ENCODE measurements around the gene PARP14. TPM values are rescaled to one million over a fixed set of nuclear protein-coding genes. Genes with fewer than 3 reads are reported as not detected.
A peak's percentile ranks its signal among the peaks of the same experiment; 100 is the strongest.

Gene PARP14
- total RNA-seq, 3 donors from 2014 or later (not counting 1 experiment from before 2014, with no cell fraction given), result 77.6 to 92.6 (median 89.9) TPM

DNA sequence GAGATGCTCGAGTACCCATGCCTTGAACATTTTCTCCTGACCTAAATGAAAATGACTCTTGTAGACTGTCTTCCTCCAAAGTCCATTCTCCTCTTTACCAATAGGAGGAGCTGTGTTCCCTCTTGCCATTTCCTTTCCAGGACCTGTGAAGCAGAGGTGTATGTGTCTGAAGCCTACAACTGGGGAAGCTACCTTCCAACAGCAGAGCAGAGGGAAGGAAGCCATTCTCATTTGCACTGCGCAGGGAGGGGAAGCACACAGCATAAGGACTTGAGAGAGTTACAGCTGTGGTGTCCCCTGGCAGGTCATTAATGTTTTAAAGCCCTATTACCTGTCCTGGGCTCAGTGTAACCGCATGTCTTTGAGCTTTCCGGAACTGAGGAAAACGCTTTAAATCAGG lies 74.3 kb downstream of the PARP14 start:
- WGBS (ENCODE audit: insufficient coverage), result 75% methylated on average over 5 of the region's 5 CpGs
- TF ChIP-seq, protein P1, sequence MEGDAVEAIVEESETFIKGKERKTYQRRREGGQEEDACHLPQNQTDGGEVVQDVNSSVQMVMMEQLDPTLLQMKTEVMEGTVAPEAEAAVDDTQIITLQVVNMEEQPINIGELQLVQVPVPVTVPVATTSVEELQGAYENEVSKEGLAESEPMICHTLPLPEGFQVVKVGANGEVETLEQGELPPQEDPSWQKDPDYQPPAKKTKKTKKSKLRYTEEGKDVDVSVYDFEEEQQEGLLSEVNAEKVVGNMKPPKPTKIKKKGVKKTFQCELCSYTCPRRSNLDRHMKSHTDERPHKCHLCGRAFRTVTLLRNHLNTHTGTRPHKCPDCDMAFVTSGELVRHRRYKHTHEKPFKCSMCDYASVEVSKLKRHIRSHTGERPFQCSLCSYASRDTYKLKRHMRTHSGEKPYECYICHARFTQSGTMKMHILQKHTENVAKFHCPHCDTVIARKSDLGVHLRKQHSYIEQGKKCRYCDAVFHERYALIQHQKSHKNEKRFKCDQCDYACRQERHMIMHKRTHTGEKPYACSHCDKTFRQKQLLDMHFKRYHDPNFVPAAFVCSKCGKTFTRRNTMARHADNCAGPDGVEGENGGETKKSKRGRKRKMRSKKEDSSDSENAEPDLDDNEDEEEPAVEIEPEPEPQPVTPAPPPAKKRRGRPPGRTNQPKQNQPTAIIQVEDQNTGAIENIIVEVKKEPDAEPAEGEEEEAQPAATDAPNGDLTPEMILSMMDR (IDR thresholded peaks at IDR 0.05), result peak; percentile 61
- Histone ChIP-seq H3K27ac (ENCODE audit: low read length) (no peak overlapping the region), H3K4me1 (ENCODE audit: control insufficient read depth, insufficient read depth, low read length) (no peaks in the 10 kb centered on the region), H3K4me3 (ENCODE audit: low read length) (no peak overlapping the region), H3K9me3 (ENCODE audit: control insufficient read depth, insufficient read depth, low read length) (no peaks in the 10 kb centered on the region), H3K36me3 (ENCODE audit: control insufficient read depth, insufficient read depth, low read length) (peaks cover 33% of the 10 kb centered on the region), H3K27me3 (ENCODE audit: control insufficient read depth, insufficient read depth, low read length) (no peaks in the 10 kb centered on the region)
- no peak overlapping the region for H3K27ac Mint-ChIP-seq
- DNase-seq (peak in 1 of 2 donors; percentile 68), ATAC-seq (peak; percentile 68 to 77 (median 73))
- no peaks in the 10 kb centered on the region for H3K4me1 Mint-ChIP-seq
- H3K36me3 Mint-ChIP-seq, result peaks cover 15% of the 10 kb centered on the region
- intact Hi-C loops (cut with micrococcal nuclease), result loop anchor here (5.0 to 10.0 kb wide), 3 partner anchors 110 to 500 kb away; partner anchors contain the start of gene SEMA5B
- no peak overlapping the region for H3K4me3 Mint-ChIP-seq
- H3K27me3 Mint-ChIP-seq (ENCODE audit: low read depth in 2 of 2), result no peaks in the 10 kb centered on the region
- no peaks in the 10 kb centered on the region for H3K9me3 Mint-ChIP-seq

DNA sequence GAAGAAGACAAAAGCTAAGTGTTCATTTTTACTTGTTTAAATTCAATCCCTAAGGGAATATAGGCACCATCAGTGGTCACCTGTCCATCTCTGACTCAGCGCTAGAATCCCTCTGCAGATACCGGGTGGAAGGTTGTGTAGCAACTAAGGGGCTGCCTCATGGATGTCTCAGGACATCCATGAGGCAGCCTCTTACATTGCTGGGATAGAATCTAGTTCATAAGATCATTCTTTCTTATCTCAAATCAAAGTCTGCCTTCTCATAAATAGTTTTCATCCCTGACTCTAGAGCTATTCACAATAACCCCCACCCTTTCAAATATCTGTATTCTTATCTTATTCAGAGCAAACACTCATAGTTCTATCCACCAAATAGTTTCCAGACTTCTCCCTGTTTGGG lies 74.9 kb downstream of the PARP14 start:
- Mint-ChIP-seq H3K4me1 (no peaks in the 10 kb centered on the region), H3K9me3 (no peaks in the 10 kb centered on the region), H3K4me3 (no peak overlapping the region), H3K27me3 (ENCODE audit: low read depth in 2 of 2) (no peaks in the 10 kb centered on the region), H3K36me3 (peaks cover 15% of the 10 kb centered on the region), H3K27ac (no peak overlapping the region)
- Histone ChIP-seq H3K9me3 (ENCODE audit: control insufficient read depth, insufficient read depth, low read length) (no peaks in the 10 kb centered on the region), H3K4me3 (ENCODE audit: low read length) (no peak overlapping the region), H3K27me3 (ENCODE audit: control insufficient read depth, insufficient read depth, low read length) (no peaks in the 10 kb centered on the region), H3K4me1 (ENCODE audit: control insufficient read depth, insufficient read depth, low read length) (no peaks in the 10 kb centered on the region), H3K27ac (ENCODE audit: low read length) (no peak overlapping the region), H3K36me3 (ENCODE audit: control insufficient read depth, insufficient read depth, low read length) (peaks cover 33% of the 10 kb centered on the region)
- intact Hi-C loops (cut with micrococcal nuclease), result loop anchor here (5.0 to 10.0 kb wide), 3 partner anchors 109 to 499 kb away; partner anchors contain the start of gene SEMA5B
- no peak for ATAC-seq
- 96% methylated on average over 2 of the region's 2 CpGs for WGBS (ENCODE audit: insufficient coverage)
- no peak for DNase-seq
- TF ChIP-seq, protein P1 (IDR thresholded peaks at IDR 0.05), result no peak

DNA sequence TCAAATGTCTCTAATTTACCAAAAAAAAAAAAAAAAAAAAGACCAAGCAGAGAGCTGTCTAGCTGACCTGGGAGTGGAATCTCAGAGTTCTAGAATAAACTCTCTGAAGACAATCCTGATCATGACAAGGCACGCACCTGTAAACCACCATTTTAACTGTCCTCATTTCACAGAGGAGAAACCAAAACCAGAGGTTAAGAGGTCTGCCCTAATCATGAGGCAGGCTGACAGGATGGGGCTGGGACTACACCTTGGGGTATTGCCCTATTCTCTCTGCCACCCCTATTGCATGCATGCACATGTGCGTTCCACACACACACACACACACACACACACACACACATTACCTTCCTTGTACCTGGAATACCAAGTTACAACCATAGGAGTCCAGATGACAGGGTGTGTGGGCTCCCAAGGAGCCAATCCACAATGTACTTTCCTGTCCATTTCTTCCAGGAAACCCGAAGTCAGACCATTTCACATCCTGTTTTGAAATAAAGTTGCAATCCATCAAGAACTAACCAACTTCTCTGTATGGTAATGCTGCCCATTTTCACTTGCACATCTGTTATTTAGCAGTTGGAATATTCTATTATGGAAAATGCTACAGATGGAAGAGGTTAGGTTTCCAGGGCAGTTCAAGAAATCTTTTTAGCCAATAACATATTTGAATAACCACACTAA lies 78.4 kb downstream of the PARP14 start:
- Histone ChIP-seq H3K4me1 (ENCODE audit: control insufficient read depth, insufficient read depth, low read length) (no peaks in the 10 kb centered on the region), H3K9me3 (ENCODE audit: control insufficient read depth, insufficient read depth, low read length) (no peaks in the 10 kb centered on the region), H3K27me3 (ENCODE audit: control insufficient read depth, insufficient read depth, low read length) (no peaks in the 10 kb centered on the region), H3K36me3 (ENCODE audit: control insufficient read depth, insufficient read depth, low read length) (peaks cover 13% of the 10 kb centered on the region), H3K4me3 (ENCODE audit: low read length) (no peak overlapping the region), H3K27ac (ENCODE audit: low read length) (no peak overlapping the region)
- no peak overlapping the region for H3K4me3 Mint-ChIP-seq
- TF ChIP-seq, protein P1 (IDR thresholded peaks at IDR 0.05), result no peak
- H3K9me3 Mint-ChIP-seq, result no peaks in the 10 kb centered on the region
- H3K27me3 Mint-ChIP-seq (ENCODE audit: low read depth in 2 of 2), result no peaks in the 10 kb centered on the region
- no peak for DNase-seq
- peaks cover 7% of the 10 kb centered on the region for H3K36me3 Mint-ChIP-seq
- WGBS (ENCODE audit: insufficient coverage), result 59% methylated on average over 3 of the region's 3 CpGs
- H3K27ac Mint-ChIP-seq, result no peak overlapping the region
- no peaks in the 10 kb centered on the region for H3K4me1 Mint-ChIP-seq
- intact Hi-C loops (cut with micrococcal nuclease), result loop anchor here (5.0 to 10.0 kb wide), 3 partner anchors 106 to 496 kb away; partner anchors contain the start of gene SEMA5B
- no peak for ATAC-seq

Data from natural killer cell (primary cell).